OCI-LY1 (cell line): Measurements from ENCODE around the gene ZNF407.

Source experiments
- EZH2 ChIP-seq: fragments of 200-600 bp; sonication (generic), shearing (Covaris generic); IDR thresholded peaks from 2 replicates; pipeline ENCODE4 v1.8.0; 2017; ENCODE audit warnings: borderline replicate concordance, mixed run types, mild to moderate bottlenecking, antibody characterized with exemption, low read length, moderate library complexity, mixed read lengths
- TF ChIP-seq, protein P1 (sequence below): fragments of 200-600 bp; sonication (generic), shearing (Covaris generic); IDR thresholded peaks from 2 replicates; pipeline ENCODE4 v1.5.1; 2017; ENCODE audit warnings: mild to moderate bottlenecking, antibody characterized with exemption, low read length, moderate library complexity, mixed read lengths

DNA sequence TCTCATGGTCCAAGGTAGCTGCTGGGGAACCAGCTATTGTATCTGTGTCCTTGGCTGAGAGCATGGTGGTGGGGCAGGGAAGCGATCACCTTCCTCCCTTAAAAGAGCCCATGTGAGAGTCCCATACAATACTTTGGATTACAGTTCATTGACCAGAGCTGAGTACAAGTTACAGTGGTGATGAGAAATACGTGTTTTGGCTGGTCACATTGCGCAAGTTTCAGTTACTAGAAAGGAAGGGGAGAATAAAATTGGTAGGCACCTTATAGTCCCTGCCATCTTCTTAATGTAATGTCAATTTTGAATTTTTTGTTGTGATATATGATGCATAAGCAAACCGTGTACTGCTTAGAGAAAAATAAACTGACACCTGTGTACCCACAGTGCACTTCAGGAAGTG lies 67.7 kb downstream of the ZNF407 start:
- TF ChIP-seq, protein P1, sequence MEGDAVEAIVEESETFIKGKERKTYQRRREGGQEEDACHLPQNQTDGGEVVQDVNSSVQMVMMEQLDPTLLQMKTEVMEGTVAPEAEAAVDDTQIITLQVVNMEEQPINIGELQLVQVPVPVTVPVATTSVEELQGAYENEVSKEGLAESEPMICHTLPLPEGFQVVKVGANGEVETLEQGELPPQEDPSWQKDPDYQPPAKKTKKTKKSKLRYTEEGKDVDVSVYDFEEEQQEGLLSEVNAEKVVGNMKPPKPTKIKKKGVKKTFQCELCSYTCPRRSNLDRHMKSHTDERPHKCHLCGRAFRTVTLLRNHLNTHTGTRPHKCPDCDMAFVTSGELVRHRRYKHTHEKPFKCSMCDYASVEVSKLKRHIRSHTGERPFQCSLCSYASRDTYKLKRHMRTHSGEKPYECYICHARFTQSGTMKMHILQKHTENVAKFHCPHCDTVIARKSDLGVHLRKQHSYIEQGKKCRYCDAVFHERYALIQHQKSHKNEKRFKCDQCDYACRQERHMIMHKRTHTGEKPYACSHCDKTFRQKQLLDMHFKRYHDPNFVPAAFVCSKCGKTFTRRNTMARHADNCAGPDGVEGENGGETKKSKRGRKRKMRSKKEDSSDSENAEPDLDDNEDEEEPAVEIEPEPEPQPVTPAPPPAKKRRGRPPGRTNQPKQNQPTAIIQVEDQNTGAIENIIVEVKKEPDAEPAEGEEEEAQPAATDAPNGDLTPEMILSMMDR, result no peak
- TF ChIP-seq EZH2, result no peak
